Measurements from ENCODE around the gene RNF130. TPM values are rescaled to one million over a fixed set of nuclear protein-coding genes. Genes with fewer than 3 reads are reported as not detected.

RNF130 gene
- total RNA-seq, 6 experiments from 2014 or later: 66.7 to 119 (median 89.9) TPM

GRCh38 chr5:180046656-180047055 lies 24.9 kb downstream of the RNF130 start:
- Histone ChIP-seq H3K36me3 (no peaks in the 10 kb centered on the region), H3K4me1 (peaks cover 0 to 38% (median 14%) of the 10 kb centered on the region in 4 donors), H3K4me3 (no peak overlapping the region), H3K27ac (no peak overlapping the region), H3K27me3 (no peaks in the 10 kb centered on the region), H3K9me3 (no peaks in the 10 kb centered on the region)
- 65% methylated on average over 5 of the region's 5 CpGs for WGBS (ENCODE audit: insufficient coverage, low coverage, low lambda C conversion rate, missing lambda C conversion rate)
- no peak for ATAC-seq
- TF ChIP-seq POLR2A (IDR thresholded peaks at IDR 0.05): no peak
- TF ChIP-seq, protein P1, sequence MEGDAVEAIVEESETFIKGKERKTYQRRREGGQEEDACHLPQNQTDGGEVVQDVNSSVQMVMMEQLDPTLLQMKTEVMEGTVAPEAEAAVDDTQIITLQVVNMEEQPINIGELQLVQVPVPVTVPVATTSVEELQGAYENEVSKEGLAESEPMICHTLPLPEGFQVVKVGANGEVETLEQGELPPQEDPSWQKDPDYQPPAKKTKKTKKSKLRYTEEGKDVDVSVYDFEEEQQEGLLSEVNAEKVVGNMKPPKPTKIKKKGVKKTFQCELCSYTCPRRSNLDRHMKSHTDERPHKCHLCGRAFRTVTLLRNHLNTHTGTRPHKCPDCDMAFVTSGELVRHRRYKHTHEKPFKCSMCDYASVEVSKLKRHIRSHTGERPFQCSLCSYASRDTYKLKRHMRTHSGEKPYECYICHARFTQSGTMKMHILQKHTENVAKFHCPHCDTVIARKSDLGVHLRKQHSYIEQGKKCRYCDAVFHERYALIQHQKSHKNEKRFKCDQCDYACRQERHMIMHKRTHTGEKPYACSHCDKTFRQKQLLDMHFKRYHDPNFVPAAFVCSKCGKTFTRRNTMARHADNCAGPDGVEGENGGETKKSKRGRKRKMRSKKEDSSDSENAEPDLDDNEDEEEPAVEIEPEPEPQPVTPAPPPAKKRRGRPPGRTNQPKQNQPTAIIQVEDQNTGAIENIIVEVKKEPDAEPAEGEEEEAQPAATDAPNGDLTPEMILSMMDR (IDR thresholded peaks at IDR 0.05): no peak
- no peak for DNase-seq
- intact Hi-C loops (cut with DNase I): no loop called here

- H3K4me1 ChIP-seq: peaks cover 0 to 38% (median 14%) of the 10 kb centered on the region in 4 donors
- no peaks in the 10 kb centered on the region for H3K27me3 ChIP-seq
- peak in 1 of 4 donors; percentile 25 for ATAC-seq
- 96% methylated on average over 5 of the region's 30 CpGs for WGBS (ENCODE audit: insufficient coverage, low coverage, low lambda C conversion rate, missing lambda C conversion rate)
- no peak overlapping the region for H3K27ac ChIP-seq
- TF ChIP-seq, protein P1 (IDR thresholded peaks at IDR 0.05): no peak
- no peak for TF ChIP-seq POLR2A (IDR thresholded peaks at IDR 0.05)
- no peaks in the 10 kb centered on the region for H3K9me3 ChIP-seq
- DNase-seq: no peak
- no peaks in the 10 kb centered on the region for H3K36me3 ChIP-seq
- intact Hi-C loops (cut with DNase I): no loop called here
- no peak overlapping the region for H3K4me3 ChIP-seq
Observed at GRCh38 chr5:180045889-180046499, 25.6 kb downstream of the RNF130 start.

DNA sequence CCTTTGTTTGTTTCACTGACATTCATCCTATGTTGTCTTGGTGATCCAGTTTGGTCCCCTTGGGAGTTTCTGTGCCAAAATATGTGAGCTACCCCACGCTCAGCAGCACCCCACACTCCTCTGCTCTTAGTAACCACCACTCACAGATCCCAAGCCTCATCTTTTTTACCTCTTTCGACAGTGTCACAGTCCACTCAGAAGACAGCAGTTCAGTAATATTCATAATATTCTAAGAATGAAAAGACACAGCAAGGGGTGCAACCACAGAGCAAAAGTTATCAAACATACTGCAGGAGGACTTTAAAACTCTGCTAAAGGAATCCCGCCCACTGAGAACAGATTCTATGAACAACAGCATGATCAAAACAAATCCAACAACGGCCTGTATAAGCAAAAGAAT lies 28.2 kb downstream of the RNF130 start:
- no peak for ATAC-seq
- Histone ChIP-seq H3K36me3 (peaks cover 0 to 5% (median 0%) of the 10 kb centered on the region in 4 donors), H3K9me3 (no peaks in the 10 kb centered on the region), H3K27me3 (no peaks in the 10 kb centered on the region), H3K4me3 (no peak overlapping the region), H3K27ac (no peak overlapping the region), H3K4me1 (peaks cover 0 to 14% (median 6%) of the 10 kb centered on the region in 4 donors)
- no peak for DNase-seq
- intact Hi-C loops (cut with DNase I): no loop called here
- TF ChIP-seq, protein P1 (IDR thresholded peaks at IDR 0.05): no peak
- TF ChIP-seq POLR2A (IDR thresholded peaks at IDR 0.05): no peak
- 82% methylated on average over 4 of the region's 4 CpGs for WGBS (ENCODE audit: insufficient coverage, low coverage, low lambda C conversion rate, missing lambda C conversion rate)

- Histone ChIP-seq H3K4me1 (no peaks in the 10 kb centered on the region), H3K4me3 (no peak overlapping the region), H3K9me3 (no peaks in the 10 kb centered on the region), H3K27me3 (no peaks in the 10 kb centered on the region), H3K36me3 (peaks cover 0 to 9% (median 1%) of the 10 kb centered on the region in 4 donors), H3K27ac (no peak overlapping the region)
- ATAC-seq: no peak
- no peak for TF ChIP-seq POLR2A (IDR thresholded peaks at IDR 0.05)
- TF ChIP-seq, protein P1 (IDR thresholded peaks at IDR 0.05): no peak
- WGBS (ENCODE audit: insufficient coverage, low coverage, low lambda C conversion rate, missing lambda C conversion rate): 91% methylated on average over 15 of the region's 15 CpGs
- no peak for DNase-seq
- intact Hi-C loops (cut with DNase I): no loop called here
Observed at GRCh38 chr5:180041301-180042274, 30.0 kb downstream of the RNF130 start.
